ENCODE results near the gene HEATR5B. TPM values are rescaled to one million over a fixed set of nuclear protein-coding genes. Genes with fewer than 3 reads are reported as not detected.

HEATR5B gene
- total RNA-seq, 4 donors from 2014 or later = 15.8 to 34.5 (median 23.1) TPM

- Histone ChIP-seq H3K9me3 (no peaks in the 10 kb centered on the region), H3K4me3 (no peak overlapping the region), H3K36me3 (peaks cover 0 to 96% (median 16%) of the 10 kb centered on the region in 3 donors), H3K27ac (no peak overlapping the region), H3K27me3 (no peaks in the 10 kb centered on the region), H3K4me1 (no peaks in the 10 kb centered on the region)
- TF ChIP-seq POLR2A (IDR thresholded peaks at IDR 0.05) (no peak), CTCF (IDR thresholded peaks at IDR 0.05) (no peak)
- intact Hi-C loops (cut with DNase I) = no loop called here
- DNase-seq = no peak
- 92 to 96% methylated on average over 3 of the region's 3 CpGs for WGBS, 2 donors
Observed at GRCh38 chr2:37102588-37102987, 18.4 kb upstream of the HEATR5B start.

- intact Hi-C loops (cut with DNase I) = no loop called here
- Histone ChIP-seq H3K36me3 (peaks cover 0 to 96% (median 11%) of the 10 kb centered on the region in 3 donors), H3K27ac (no peak overlapping the region), H3K4me1 (no peaks in the 10 kb centered on the region), H3K9me3 (no peaks in the 10 kb centered on the region), H3K4me3 (no peak overlapping the region), H3K27me3 (no peaks in the 10 kb centered on the region)
- 48 to 67% methylated on average over 1 of the region's 1 CpG for WGBS, 2 donors
- TF ChIP-seq CTCF (IDR thresholded peaks at IDR 0.05) = no peak
- no peak for TF ChIP-seq POLR2A (IDR thresholded peaks at IDR 0.05)
- DNase-seq = no peak
Observed at GRCh38 chr2:37100054-37100453, 15.9 kb upstream of the HEATR5B start.

GRCh38 chr2:37098416-37099118 lies 14.4 kb upstream of the HEATR5B start:
- H3K4me3 ChIP-seq = no peak overlapping the region
- no peaks in the 10 kb centered on the region for H3K9me3 ChIP-seq
- no peak for DNase-seq
- WGBS, 2 donors = 85 to 92% methylated on average over 4 of the region's 4 CpGs
- no peaks in the 10 kb centered on the region for H3K27me3 ChIP-seq
- TF ChIP-seq POLR2A (IDR thresholded peaks at IDR 0.05) = no peak
- no peak for TF ChIP-seq CTCF (IDR thresholded peaks at IDR 0.05)
- H3K36me3 ChIP-seq = peaks cover 0 to 98% (median 23%) of the 10 kb centered on the region in 3 donors
- no peaks in the 10 kb centered on the region for H3K4me1 ChIP-seq
- intact Hi-C loops (cut with DNase I) = no loop called here
- H3K27ac ChIP-seq = no peak overlapping the region

- TF ChIP-seq POLR2A (IDR thresholded peaks at IDR 0.05) (no peak), CTCF (IDR thresholded peaks at IDR 0.05) (no peak)
- Histone ChIP-seq H3K4me3 (no peak overlapping the region), H3K36me3 (peaks cover 0 to 96% (median 23%) of the 10 kb centered on the region in 3 donors), H3K9me3 (no peaks in the 10 kb centered on the region), H3K27me3 (no peaks in the 10 kb centered on the region), H3K27ac (no peak overlapping the region), H3K4me1 (no peaks in the 10 kb centered on the region)
- intact Hi-C loops (cut with DNase I) = no loop called here
- no peak for DNase-seq
- 94 to 100% methylated on average over 1 of the region's 1 CpG for WGBS, 2 donors
Observed at GRCh38 chr2:37096568-37096967, 12.4 kb upstream of the HEATR5B start.

GRCh38 chr2:37091873-37092272 lies 7.7 kb upstream of the HEATR5B start:
- no peaks in the 10 kb centered on the region for H3K27me3 ChIP-seq
- H3K36me3 ChIP-seq = peaks cover 0 to 85% (median 17%) of the 10 kb centered on the region in 3 donors
- no peak for DNase-seq
- WGBS, 2 donors = 69 to 74% methylated on average over 5 of the region's 5 CpGs
- H3K27ac ChIP-seq = no peak overlapping the region
- no peaks in the 10 kb centered on the region for H3K4me1 ChIP-seq
- no peak overlapping the region for H3K4me3 ChIP-seq
- intact Hi-C loops (cut with DNase I) = no loop called here
- no peak for TF ChIP-seq CTCF (IDR thresholded peaks at IDR 0.05)
- TF ChIP-seq POLR2A (IDR thresholded peaks at IDR 0.05) = no peak
- H3K9me3 ChIP-seq = no peaks in the 10 kb centered on the region
